Stomach (tissue), 9 donors: ENCODE measurements around the gene ARID4B. TPM values are rescaled to one million over a fixed set of nuclear protein-coding genes. Genes with fewer than 3 reads are reported as not detected.
"Not testable (repeated sequence)": the region's sequence is repeated elsewhere in the genome, so short reads cannot be mapped to it uniquely, and the experiment has no call there.

ENCODE experiments used
- DNase-seq, 2 donors: peaks; one replicate each; pipeline versions ENCODE4 v3.0.0 to v3.0.0-alpha.2; 2013 to 2019
- H3K27ac ChIP-seq, 5 donors: fragments of 200-600 bp in 4 of 5; sonication (generic) in 4 of 5; one replicate each; pipeline ENCODE4 v1.5.1; 2013 to 2019; ENCODE audit warnings: mild to moderate bottlenecking in 1 of 5, moderate library complexity in 1 of 5
- H3K27me3 ChIP-seq, 3 donors: fragments of 200-600 bp; sonication (generic); one replicate each; pipeline ENCODE4 v1.5.1; 2017 to 2019; ENCODE audit warnings: mixed run types in 1 of 3
- H3K36me3 ChIP-seq, 4 donors: fragments of 200-600 bp; sonication (generic); 1 replicate in 3 of 4; 2 replicates in 1 of 4; pipeline ENCODE4 v1.5.1; 2016 to 2019
- H3K4me1 ChIP-seq, 4 donors: fragments of 200-600 bp; sonication (generic); one replicate each; pipeline ENCODE4 v1.5.1; 2016 to 2019
- H3K4me3 ChIP-seq, 4 donors: fragments of 200-600 bp; sonication (generic) in 3 of 4; one replicate each; pipeline ENCODE4 v1.5.1; 2016 to 2019; ENCODE audit warnings: mild to moderate bottlenecking in 1 of 4
- H3K9me3 ChIP-seq, 4 donors: fragments of 200-600 bp; sonication (generic); one replicate each; pipeline ENCODE4 v1.5.1; 2016 to 2019
- CTCF ChIP-seq, 7 experiments: fragments of 450-650 bp in 4 of 7; fragments of 200-600 bp in 3 of 7; sonication (generic) in 3 of 7; IDR thresholded peaks; one replicate each; pipeline ENCODE4 v1.5.1; 2016 to 2019; ENCODE audit warnings: antibody characterized with exemption in 7 of 7, control low read depth in 2 of 7, mild to moderate bottlenecking in 1 of 7
- EP300 ChIP-seq: sonication (generic); formaldehyde crosslinking; IDR thresholded peaks from one replicate; pipeline ENCODE4 v1.6.1; 2017; ENCODE audit warnings: antibody characterized with exemption
- POLR2A ChIP-seq, 4 donors: fragments of 450-650 bp; IDR thresholded peaks; one replicate each; pipeline ENCODE4 v1.6.1; 2016; ENCODE audit warnings: antibody characterized with exemption in 4 of 4, control low read depth in 2 of 4, mild to moderate bottlenecking in 1 of 4, moderate library complexity in 1 of 4
- POLR2AphosphoS5 ChIP-seq, 3 donors: sonication (generic); formaldehyde crosslinking; IDR thresholded peaks; one replicate each; pipeline ENCODE4 v1.6.1; 2016; ENCODE audit warnings: antibody characterized with exemption in 3 of 3
- WGBS, 5 donors: extraction: QIAGEN DNeasy Blood & Tissue Kit in 3 of 5; methylation state at CpG; one replicate each; pipeline versions ENCODE4 v1.1.5 to v1.1.7; 2013 to 2018; 5-methylcytosine and 5-hydroxymethylcytosine counted together
- intact Hi-C: fragments of 100-400 bp; cut with DNase I; formaldehyde crosslinking; loops from one replicate; pipeline ENCODE4 v1.15.1; 2023; ENCODE audit warnings: low total_unique reads
- polyA plus RNA-seq, 3 donors: library from polyadenylated mRNA; stranded (reverse); fragments of 200-250 nt; gene quantifications; one replicate each; pipeline ENCODE4 v1.2.3, GENCODE V29; 2013
- total RNA-seq, 5 donors: library from RNA; depleted of rRNA; stranded (reverse); fragments of >200 nt; gene quantifications; one replicate each; pipeline versions ENCODE4 v1.1.0 to v1.2.3, GENCODE V29; 2014 to 2016
- donor health status: healthy with polysubstance abuse.
- donor health status: Bipolar disorder and iron deficiency.
- donor health status: healthy.

The ARID4B gene
- total and polyA plus RNA-seq, 8 donors: 9.5 to 102 (median 30.5) TPM

GRCh38 chr1:235221653-235222375 is 106.2 kb downstream of the ARID4B start:
- no peak for DNase-seq
- Histone ChIP-seq H3K4me3 (no peak overlapping the region), H3K27me3 (no peaks in the 10 kb centered on the region), H3K4me1 (no peaks in the 10 kb centered on the region), H3K27ac (no peak overlapping the region), H3K36me3 (peaks cover 15 to 86% (median 76%) of the 10 kb centered on the region in 4 donors), H3K9me3 (no peaks in the 10 kb centered on the region)
- 95 to 99% (median 97%) methylated on average over 3 of the region's 3 CpGs for WGBS, 5 donors
- intact Hi-C loops: no loop called here
- TF ChIP-seq CTCF (IDR thresholded peaks at IDR 0.05) (no peak), EP300 (no peak), POLR2AphosphoS5 (IDR thresholded peaks at IDR 0.05) (no peak), POLR2A (IDR thresholded peaks at IDR 0.05) (no peak)

GRCh38 chr1:235215453-235215852 is 112.5 kb downstream of the ARID4B start:
- Histone ChIP-seq H3K36me3 (peaks cover 10 to 77% (median 68%) of the 10 kb centered on the region in 4 donors), H3K4me3 (no peak overlapping the region), H3K9me3 (no peaks in the 10 kb centered on the region), H3K4me1 (no peaks in the 10 kb centered on the region), H3K27ac (no peak overlapping the region), H3K27me3 (no peaks in the 10 kb centered on the region)
- intact Hi-C loops: no loop called here
- no peak for DNase-seq
- TF ChIP-seq POLR2A (IDR thresholded peaks at IDR 0.05) (no peak), CTCF (IDR thresholded peaks at IDR 0.05) (no peak), EP300 (no peak), POLR2AphosphoS5 (IDR thresholded peaks at IDR 0.05) (no peak)
- WGBS, 5 donors: 89 to 100% (median 97%) methylated on average over 1 of the region's 1 CpG

GRCh38 chr1:235214962-235215361 is 113.0 kb downstream of the ARID4B start:
- DNase-seq, H3K27ac ChIP-seq, H3K27me3 ChIP-seq, intact Hi-C loops, H3K9me3 ChIP-seq, H3K4me3 ChIP-seq, H3K4me1 ChIP-seq: not testable (repeated sequence)
- WGBS, 5 donors: 91 to 96% (median 92%) methylated on average over 2 of the region's 2 CpGs
- peaks cover 15 to 77% (median 68%) of the 10 kb centered on the region in 4 donors for H3K36me3 ChIP-seq

GRCh38 chr1:235213752-235214151 is 114.2 kb downstream of the ARID4B start:
- Histone ChIP-seq H3K9me3 (no peaks in the 10 kb centered on the region), H3K27ac (no peak overlapping the region), H3K4me3 (no peak overlapping the region), H3K27me3 (no peaks in the 10 kb centered on the region), H3K4me1 (no peaks in the 10 kb centered on the region), H3K36me3 (peaks cover 17 to 77% (median 69%) of the 10 kb centered on the region in 4 donors)
- 86 to 88% (median 86%) methylated on average over 6 of the region's 6 CpGs for WGBS, 5 donors
- no peak for DNase-seq
- TF ChIP-seq EP300: no peak
- no peak for TF ChIP-seq POLR2AphosphoS5 (IDR thresholded peaks at IDR 0.05)
- TF ChIP-seq CTCF (IDR thresholded peaks at IDR 0.05): no peak
- no peak for TF ChIP-seq POLR2A (IDR thresholded peaks at IDR 0.05)
- intact Hi-C loops: no loop called here

GRCh38 chr1:235211517-235211916 is 116.5 kb downstream of the ARID4B start:
- Histone ChIP-seq H3K9me3 (no peaks in the 10 kb centered on the region), H3K36me3 (peaks cover 17 to 80% (median 78%) of the 10 kb centered on the region in 4 donors), H3K27ac (no peak overlapping the region), H3K27me3 (no peaks in the 10 kb centered on the region), H3K4me1 (no peaks in the 10 kb centered on the region), H3K4me3 (no peak overlapping the region)
- intact Hi-C loops: no loop called here
- TF ChIP-seq CTCF (IDR thresholded peaks at IDR 0.05) (no peak), EP300 (no peak), POLR2A (IDR thresholded peaks at IDR 0.05) (no peak), POLR2AphosphoS5 (IDR thresholded peaks at IDR 0.05) (no peak)
- no peak for DNase-seq
- 88 to 95% (median 93%) methylated on average over 3 of the region's 3 CpGs for WGBS, 5 donors
